HG03103 (cell line): ENCODE data around the gene TSC22D1.
"Not testable (repeated sequence)": the region's sequence is repeated elsewhere in the genome, so short reads cannot be mapped to it uniquely, and the experiment has no call there.

Experiments used
- ATAC-seq: cut with Tn5 transposase; IDR thresholded peaks from one replicate; pipeline ENCODE4 v1.9.1; 2021; ENCODE audit warnings: low read depth; ENCODE audit not compliant: unreplicated experiment

The TSC22D1 gene

GRCh38 chr13:44573790-44574465 lies 2.2 kb downstream of the TSC22D1 start:
- ATAC-seq, result no peak

GRCh38 chr13:44573071-44573470 lies 3.1 kb downstream of the TSC22D1 start:
- no peak for ATAC-seq

- ATAC-seq, result no peak
Observed at GRCh38 chr13:44566601-44567000, 9.5 kb downstream of the TSC22D1 start.

- no peak for ATAC-seq
Observed at GRCh38 chr13:44565881-44566280, 10.2 kb downstream of the TSC22D1 start.

GRCh38 chr13:44564936-44565335 lies 11.2 kb downstream of the TSC22D1 start:
- no peak for ATAC-seq

GRCh38 chr13:44562853-44563252 lies 13.3 kb downstream of the TSC22D1 start:
- not testable (repeated sequence) for ATAC-seq

GRCh38 chr13:44561351-44561750 lies 14.8 kb downstream of the TSC22D1 start:
- ATAC-seq, result no peak

GRCh38 chr13:44557986-44558385 lies 18.1 kb downstream of the TSC22D1 start:
- no peak for ATAC-seq

GRCh38 chr13:44555207-44555606 lies 20.9 kb downstream of the TSC22D1 start:
- no peak for ATAC-seq

- ATAC-seq, result no peak
Observed at GRCh38 chr13:44549476-44549875, 26.7 kb downstream of the TSC22D1 start.

GRCh38 chr13:44546164-44546563 lies 30.0 kb downstream of the TSC22D1 start:
- ATAC-seq, result no peak

- ATAC-seq, result no peak
Observed at GRCh38 chr13:44543369-44543768, 32.8 kb downstream of the TSC22D1 start.

GRCh38 chr13:44542361-44542760 lies 33.8 kb downstream of the TSC22D1 start:
- ATAC-seq, result no peak

- no peak for ATAC-seq
Observed at GRCh38 chr13:44541601-44542000, 34.5 kb downstream of the TSC22D1 start.

GRCh38 chr13:44540761-44541434 lies 35.2 kb downstream of the TSC22D1 start:
- no peak for ATAC-seq

GRCh38 chr13:44537248-44537647 lies 38.9 kb downstream of the TSC22D1 start:
- no peak for ATAC-seq

GRCh38 chr13:44523146-44524015 lies 52.7 kb downstream of the TSC22D1 start:
- no peak for ATAC-seq

GRCh38 chr13:44519642-44520041 lies 56.5 kb downstream of the TSC22D1 start:
- no peak for ATAC-seq

GRCh38 chr13:44516771-44517170 lies 59.4 kb downstream of the TSC22D1 start:
- no peak for ATAC-seq

- ATAC-seq, result no peak
Observed at GRCh38 chr13:44514278-44514677, 61.9 kb downstream of the TSC22D1 start.

- ATAC-seq, result not testable (repeated sequence)
Observed at GRCh38 chr13:44509853-44510252, 66.3 kb downstream of the TSC22D1 start.
